Naive thymus-derived CD4-positive, alpha-beta T cell (primary cell): ENCODE results near the gene PPOX. TPM values are rescaled to one million over a fixed set of nuclear protein-coding genes. Genes with fewer than 3 reads are reported as not detected.
A peak's percentile ranks its signal among the peaks of the same experiment; 100 is the strongest.

Experiments
- ATAC-seq: fragments of 150-1000 bp; cut with Tn5 transposase; 2 replicates; pipeline ENCODE4 v1.10.0; 2021; ENCODE audit warnings: mild to moderate bottlenecking, moderate library complexity
- CTCF ChIA-PET: fragments of 350-600 bp; sonication (Branson Sonifier 250); formaldehyde crosslinking; loops from one replicate; lab custom pipeline; 2021; ENCODE audit warnings: antibody characterized with exemption; lab: Charles Lee
- POLR2A ChIA-PET: fragments of 350-600 bp; sonication (Branson Sonifier 250); formaldehyde crosslinking; loops from one replicate; lab custom pipeline; 2021; ENCODE audit warnings: antibody characterized with exemption, inconsistent platforms; lab: Charles Lee
- DNase-seq, 9 donors: peaks; one replicate each; pipeline versions ENCODE4 v3.0.0 to v3.0.0-alpha.2; 2020 to 2022; ENCODE audit warnings: mixed read lengths in 1 of 9
- H3K27ac ChIP-seq: one replicate; pipeline ENCODE4 v1.7.0; 2013; ENCODE audit warnings: mild to moderate bottlenecking, low read depth, low read length, moderate library complexity
- H3K27me3 ChIP-seq, 2 donors: one replicate each; pipeline ENCODE4 v1.7.0; 2013; ENCODE audit warnings: low read length in 2 of 2, mild to moderate bottlenecking in 2 of 2, moderate library complexity in 2 of 2; ENCODE audit not compliant: control insufficient read depth in 2 of 2, insufficient read depth in 2 of 2
- H3K36me3 ChIP-seq, 3 experiments: 1 replicate in 2 of 3; 2 replicates in 1 of 3; pipeline ENCODE4 v1.7.0; 2013; ENCODE audit warnings: low read length in 3 of 3, mild to moderate bottlenecking in 3 of 3, moderate library complexity in 1 of 3; ENCODE audit not compliant: insufficient read depth in 3 of 3, control insufficient read depth in 2 of 3
- H3K4me1 ChIP-seq, 2 donors: one replicate each; pipeline ENCODE4 v1.7.0; 2013; ENCODE audit warnings: low read length in 2 of 2, mild to moderate bottlenecking in 2 of 2, moderate library complexity in 1 of 2; ENCODE audit not compliant: control insufficient read depth in 2 of 2, insufficient read depth in 2 of 2
- H3K4me3 ChIP-seq: 2 replicates; pipeline ENCODE4 v1.7.0; 2013; ENCODE audit warnings: mild to moderate bottlenecking, low read length
- H3K9me3 ChIP-seq, 3 experiments: 1 replicate in 2 of 3; 2 replicates in 1 of 3; pipeline ENCODE4 v1.7.0; 2013; ENCODE audit warnings: low read length in 3 of 3; ENCODE audit not compliant: control insufficient read depth in 2 of 3
- H3K27ac Mint-ChIP-seq, 9 donors: one replicate each; pipeline ENCODE4 v1.8.0; 2020 to 2022; ENCODE audit warnings: mixed read lengths in 9 of 9, mild to moderate bottlenecking in 8 of 9, moderate library complexity in 5 of 9, inconsistent platforms in 2 of 9
- H3K27me3 Mint-ChIP-seq, 5 donors: one replicate each; pipeline ENCODE4 v1.8.0; 2021 to 2022; ENCODE audit warnings: mixed read lengths in 5 of 5, mild to moderate bottlenecking in 1 of 5
- H3K36me3 Mint-ChIP-seq, 5 donors: one replicate each; pipeline ENCODE4 v1.8.0; 2020 to 2022; ENCODE audit warnings: mixed read lengths in 5 of 5, mild to moderate bottlenecking in 3 of 5, inconsistent platforms in 1 of 5
- H3K4me1 Mint-ChIP-seq, 7 donors: one replicate each; pipeline ENCODE4 v1.8.0; 2020 to 2022; ENCODE audit warnings: mixed read lengths in 7 of 7, mild to moderate bottlenecking in 3 of 7, inconsistent platforms in 1 of 7
- H3K4me3 Mint-ChIP-seq, 10 donors: one replicate each; pipeline ENCODE4 v1.8.0; 2020 to 2022; ENCODE audit warnings: mild to moderate bottlenecking in 10 of 10, mixed read lengths in 10 of 10, moderate library complexity in 6 of 10, inconsistent platforms in 2 of 10
- H3K9me3 Mint-ChIP-seq, 11 donors: one replicate each; pipeline ENCODE4 v1.8.0; 2020 to 2022; ENCODE audit warnings: mixed read lengths in 11 of 11, mild to moderate bottlenecking in 4 of 11, inconsistent platforms in 1 of 11, moderate library complexity in 1 of 11
- intact Hi-C, 2 donors: fragments of 100-400 bp; cut with micrococcal nuclease; formaldehyde crosslinking; loops; one replicate each; pipeline ENCODE4 v1.15.1; 2023
- polyA plus RNA-seq, 2 donors: library from polyadenylated mRNA; unstranded; fragments of 300-500 nt; fragmentation: Illumina TruSeq; gene quantifications; one replicate each; pipeline ENCODE4 v1.2.3, GENCODE V29; 2021
- total RNA-seq, 6 experiments: library from RNA in 5 of 6; stranded (reverse) in 5 of 6; gene quantifications; 1 replicate in 5 of 6; 2 replicates in 1 of 6; pipeline ENCODE4 v1.2.3 and lab custom pipeline; 2021 to 2026

The PPOX gene
- total and polyA plus RNA-seq, 7 experiments from 2014 or later, result 20.1 to 76.2 (median 40.3) TPM

DNA sequence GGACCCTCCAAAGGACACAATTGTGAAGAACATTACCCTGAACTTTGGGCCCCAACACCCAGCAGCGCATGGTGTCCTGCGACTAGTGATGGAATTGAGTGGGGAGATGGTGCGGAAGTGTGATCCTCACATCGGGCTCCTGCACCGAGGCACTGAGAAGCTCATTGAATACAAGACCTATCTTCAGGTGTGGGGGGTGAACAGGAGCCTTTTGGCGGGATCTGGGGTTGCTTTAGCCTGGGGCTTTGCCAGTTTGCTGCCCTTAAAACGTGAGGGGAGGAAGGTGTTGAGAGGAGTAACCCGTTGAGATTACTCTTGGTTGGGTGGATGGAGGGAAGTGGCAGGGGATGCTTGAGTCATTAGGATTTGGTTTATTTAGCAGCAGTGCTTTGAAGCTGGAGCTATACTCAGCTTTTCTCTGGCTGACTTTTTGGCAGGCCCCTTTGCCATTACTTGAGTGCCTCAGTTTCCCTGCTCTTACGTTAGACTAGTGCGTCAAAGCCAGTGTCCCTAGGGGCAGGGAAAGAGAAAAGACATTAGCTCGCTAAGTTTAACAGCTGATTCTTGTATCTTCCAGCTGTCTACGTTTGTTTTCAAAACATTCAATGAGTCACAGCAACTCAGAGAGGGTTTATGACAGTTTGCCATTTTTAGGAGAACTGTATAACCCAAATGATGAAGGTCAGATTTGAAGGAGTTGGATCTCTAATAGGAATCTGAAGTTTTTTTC lies 40.4 kb downstream of the PPOX start:
- Mint-ChIP-seq H3K27ac (peak overlapping the region in 5 of 9 donors; percentile 10 to 88 (median 64)), H3K4me1 (peaks cover 17 to 73% (median 61%) of the 10 kb centered on the region in 7 donors), H3K27me3 (no peaks in the 10 kb centered on the region), H3K36me3 (peaks cover 22 to 42% (median 34%) of the 10 kb centered on the region in 5 donors), H3K9me3 (no peaks in the 10 kb centered on the region), H3K4me3 (no peak overlapping the region)
- intact Hi-C loops, result no loop called here
- ChIA-PET CTCF (interaction anchor here (0.7 to 6.1 kb wide), 9 partner anchors 15 to 182 kb away, joined by 3 to 66 read pairs (median 5); partner anchors contain the start of genes PPOX and TOMM40L), POLR2A (interaction anchor here (0.7 to 29.1 kb wide), 9 partner anchors 9 to 97 kb away, joined by 3 to 508 read pairs (median 6); partner anchors contain the start of genes APOA2, FCER1G, PPOX and TOMM40L)
- peaks cover 18 to 49% of the 10 kb centered on the region in 2 donors for H3K4me1 ChIP-seq
- H3K9me3 ChIP-seq, result no peaks in the 10 kb centered on the region
- DNase-seq (no peak), ATAC-seq (no peak)
- no peaks in the 10 kb centered on the region for H3K27me3 ChIP-seq
- H3K4me3 ChIP-seq, result no peak overlapping the region
- H3K36me3 ChIP-seq, result peaks cover 20 to 66% (median 37%) of the 10 kb centered on the region in 3 experiments
- no peak overlapping the region for H3K27ac ChIP-seq

DNA sequence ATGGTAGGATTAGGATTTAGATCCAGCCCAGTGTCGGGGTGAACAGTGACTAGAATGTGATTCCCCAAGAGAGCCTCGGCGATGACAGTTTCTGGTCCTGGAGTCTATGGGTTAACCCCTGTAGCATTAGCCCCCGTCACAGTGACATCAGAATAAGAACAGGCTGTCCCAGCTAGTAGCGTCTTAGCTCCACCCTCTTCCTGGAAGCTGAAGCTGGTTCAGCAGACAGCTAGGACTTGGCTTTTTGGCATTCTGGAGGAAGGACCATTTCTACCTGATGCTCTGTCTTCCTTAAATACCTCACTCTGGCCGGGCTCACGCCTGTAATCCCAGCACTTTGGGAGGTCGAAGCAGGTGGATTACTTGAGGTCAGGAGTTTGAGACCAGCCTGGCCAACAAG lies 40.9 kb downstream of the PPOX start:
- Histone ChIP-seq H3K36me3 (peaks cover 23 to 72% (median 43%) of the 10 kb centered on the region in 3 experiments), H3K27ac (no peak overlapping the region), H3K4me3 (no peak overlapping the region), H3K27me3 (no peaks in the 10 kb centered on the region), H3K9me3 (no peaks in the 10 kb centered on the region), H3K4me1 (peaks cover 16 to 45% of the 10 kb centered on the region in 2 donors)
- intact Hi-C loops, result no loop called here
- peaks cover 17 to 71% (median 55%) of the 10 kb centered on the region in 7 donors for H3K4me1 Mint-ChIP-seq
- peaks cover 25 to 46% (median 37%) of the 10 kb centered on the region in 5 donors for H3K36me3 Mint-ChIP-seq
- CTCF ChIA-PET, result interaction anchor here (1.0 to 6.1 kb wide), 5 partner anchors 15 to 167 kb away, joined by 3 to 66 read pairs (median 21); partner anchors contain the start of gene TOMM40L
- DNase-seq, result no peak
- no peak overlapping the region for H3K4me3 Mint-ChIP-seq
- no peaks in the 10 kb centered on the region for H3K27me3 Mint-ChIP-seq
- H3K9me3 Mint-ChIP-seq, result no peaks in the 10 kb centered on the region
- POLR2A ChIA-PET, result interaction anchor here (0.6 to 29.1 kb wide), 4 partner anchors 16 to 83 kb away, joined by 4 to 508 read pairs (median 113); partner anchors contain the start of genes APOA2, FCER1G, PPOX and TOMM40L
- peak overlapping the region in 3 of 9 donors; percentile 2 to 52 (median 10) for H3K27ac Mint-ChIP-seq
- no peak for ATAC-seq

DNA sequence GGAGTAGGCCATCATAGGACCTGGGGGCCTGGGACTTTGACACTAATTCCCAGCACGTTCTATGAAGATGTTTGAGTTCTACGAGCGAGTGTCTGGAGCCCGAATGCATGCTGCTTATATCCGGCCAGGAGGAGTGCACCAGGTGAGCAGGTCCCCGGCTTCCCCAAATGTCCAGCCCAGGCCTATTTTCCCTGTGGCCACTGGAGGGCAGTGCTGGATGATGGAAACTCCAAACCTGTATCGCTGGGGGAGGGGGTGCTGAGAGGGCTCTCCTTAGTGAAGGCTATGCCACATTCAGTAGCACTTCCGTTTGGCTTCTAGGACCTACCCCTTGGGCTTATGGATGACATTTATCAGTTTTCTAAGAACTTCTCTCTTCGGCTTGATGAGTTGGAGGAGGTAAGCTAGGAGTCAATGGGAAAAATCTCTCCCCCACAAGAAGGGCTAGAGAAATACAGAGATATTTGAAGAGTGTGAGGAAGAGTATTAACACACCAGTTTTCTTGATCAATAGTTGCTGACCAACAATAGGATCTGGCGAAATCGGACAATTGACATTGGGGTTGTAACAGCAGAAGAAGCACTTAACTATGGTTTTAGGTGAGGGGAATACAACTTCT lies 43.7 kb downstream of the PPOX start:
- Mint-ChIP-seq H3K27ac (peak overlapping the region in 8 of 9 donors; percentile 60 to 89 (median 66)), H3K27me3 (no peaks in the 10 kb centered on the region), H3K4me3 (no peak overlapping the region), H3K9me3 (no peaks in the 10 kb centered on the region), H3K36me3 (peaks cover 22 to 60% (median 43%) of the 10 kb centered on the region in 5 donors), H3K4me1 (peaks cover 12 to 49% (median 41%) of the 10 kb centered on the region in 7 donors)
- CTCF ChIA-PET, result interaction anchor here (0.6 to 6.9 kb wide), 14 partner anchors 8 to 174 kb away, joined by 3 to 74 read pairs (median 8); partner anchors contain the start of genes ADAMTS4, APOA2, NDUFS2 and TOMM40L
- intact Hi-C loops, result loop anchor here (1.0 kb wide), 6 partner anchors 15 to 172 kb away; partner anchors contain the start of gene PPOX (in 1 of the 2)
- DNase-seq (peak; percentile 53 to 79 (median 73)), ATAC-seq (peak; percentile 98)
- peaks cover 0 to 31% of the 10 kb centered on the region in 2 donors for H3K4me1 ChIP-seq
- H3K9me3 ChIP-seq, result no peaks in the 10 kb centered on the region
- peaks cover 32 to 83% (median 45%) of the 10 kb centered on the region in 3 experiments for H3K36me3 ChIP-seq
- H3K4me3 ChIP-seq, result no peak overlapping the region
- POLR2A ChIA-PET, result interaction anchor here (1.4 to 29.1 kb wide), 4 partner anchors 7 to 80 kb away, joined by 4 to 508 read pairs (median 9); partner anchors contain the start of genes APOA2, FCER1G, NDUFS2 and TOMM40L
- peak overlapping the region; percentile 27 for H3K27ac ChIP-seq
- H3K27me3 ChIP-seq, result no peaks in the 10 kb centered on the region

DNA sequence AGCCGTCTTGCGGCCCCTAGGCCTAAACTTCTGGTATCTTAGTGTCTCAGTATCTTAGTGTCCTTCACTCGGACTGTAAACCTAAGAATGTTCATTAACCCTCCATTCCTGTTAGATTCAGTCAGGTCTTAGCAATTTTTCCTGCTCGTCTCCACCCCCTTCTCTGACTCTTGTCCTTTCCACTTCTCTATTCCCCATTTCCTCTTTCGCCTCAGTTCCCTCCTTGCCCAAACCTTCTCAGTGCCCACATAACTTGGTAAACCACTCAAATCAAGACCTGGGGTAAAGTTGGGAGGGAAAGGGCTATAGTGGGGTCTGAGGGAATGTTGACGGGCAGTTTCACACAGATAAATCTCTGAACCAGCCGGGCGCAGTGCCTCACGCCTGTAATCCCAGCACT lies 48.1 kb downstream of the PPOX start:
- intact Hi-C loops, result no loop called here
- H3K27ac Mint-ChIP-seq, result peak overlapping the region in 5 of 9 donors; percentile 30 to 99 (median 78)
- POLR2A ChIA-PET, result interaction anchor here (16.8 kb wide), 1 partner anchor 15 kb away, joined by 508 read pairs; the partner anchor contains the start of genes ADAMTS4 and NDUFS2
- DNase-seq (no peak), ATAC-seq (no peak)
- H3K27me3 Mint-ChIP-seq, result no peaks in the 10 kb centered on the region
- no peak overlapping the region for H3K4me3 ChIP-seq
- no peaks in the 10 kb centered on the region for H3K9me3 Mint-ChIP-seq
- peaks cover 24 to 55% (median 24%) of the 10 kb centered on the region in 3 experiments for H3K36me3 ChIP-seq
- peaks cover 14 to 44% (median 33%) of the 10 kb centered on the region in 5 donors for H3K36me3 Mint-ChIP-seq
- CTCF ChIA-PET, result interaction anchor here (6.9 kb wide), 1 partner anchor 12 kb away, joined by 74 read pairs; the partner anchor contains the start of gene TOMM40L
- no peak overlapping the region for H3K27ac ChIP-seq
- H3K9me3 ChIP-seq, result no peaks in the 10 kb centered on the region
- peaks cover 0 to 39% of the 10 kb centered on the region in 2 donors for H3K4me1 ChIP-seq
- peaks cover 34 to 61% (median 50%) of the 10 kb centered on the region in 7 donors for H3K4me1 Mint-ChIP-seq
- H3K27me3 ChIP-seq, result no peaks in the 10 kb centered on the region
- H3K4me3 Mint-ChIP-seq, result no peak overlapping the region

DNA sequence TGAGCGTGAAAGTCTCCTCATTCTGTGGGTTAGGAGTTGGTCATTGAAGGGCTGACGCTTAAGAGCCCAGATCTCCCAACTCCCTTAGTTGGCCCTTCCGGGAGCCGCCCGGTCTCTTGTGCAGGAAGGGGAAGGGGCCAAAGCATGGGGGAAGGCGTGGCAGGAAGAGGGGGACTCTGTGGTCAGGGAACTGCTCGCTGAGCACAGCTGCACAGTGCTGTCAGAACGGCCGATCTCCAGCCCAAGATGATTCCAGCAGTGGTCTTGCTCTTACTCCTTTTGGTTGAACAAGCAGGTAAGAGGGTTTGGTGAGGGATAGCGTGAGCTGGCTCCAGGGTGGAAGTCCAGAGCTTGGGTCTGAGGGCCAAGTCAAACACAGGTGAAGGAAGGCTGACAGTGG lies 48.9 kb downstream of the PPOX start, which contains the start of gene FCER1G:
Gene FCER1G, plus strand, starts transcription at position 220 of the 400 bp plus-strand sequence. Its CDS starts 27 bp downstream, at position 247.
- H3K4me1 ChIP-seq, result peaks cover 0 to 39% of the 10 kb centered on the region in 2 donors
- no peak for DNase-seq
- H3K4me3 Mint-ChIP-seq, result peak within 1 kb of the TSS in 7 of 10 donors; percentile 18 to 83 (median 44)
- H3K4me3 ChIP-seq, result no peak within 1 kb of the TSS
- peaks cover 19 to 48% (median 22%) of the 10 kb centered on the region in 3 experiments for H3K36me3 ChIP-seq
- ATAC-seq, result peak; percentile 51
- H3K27ac Mint-ChIP-seq, result peak within 1 kb of the TSS; percentile 63 to 99 (median 78)
- no peaks in the 10 kb centered on the region for H3K9me3 Mint-ChIP-seq
- no peaks in the 10 kb centered on the region for H3K27me3 ChIP-seq
- peaks cover 8 to 37% (median 25%) of the 10 kb centered on the region in 5 donors for H3K36me3 Mint-ChIP-seq
- intact Hi-C loops, result no loop called here
- H3K4me1 Mint-ChIP-seq, result peaks cover 32 to 61% (median 50%) of the 10 kb centered on the region in 7 donors
- H3K9me3 ChIP-seq, result no peaks in the 10 kb centered on the region
- H3K27me3 Mint-ChIP-seq, result no peaks in the 10 kb centered on the region
- CTCF ChIA-PET, result interaction anchor here (0.8 to 2.7 kb wide), 2 partner anchors 10 to 76 kb away, joined by 7 to 24 read pairs; partner anchors contain the start of gene TOMM40L
- no peak within 1 kb of the TSS for H3K27ac ChIP-seq
- POLR2A ChIA-PET, result interaction anchor here (0.8 to 16.8 kb wide), 4 partner anchors 9 to 585 kb away, joined by 3 to 508 read pairs (median 11); partner anchors contain the start of genes ADAMTS4, NDUFS2 and TOMM40L
